ENCODE data around the gene NRIP1. TPM values are rescaled to one million over a fixed set of nuclear protein-coding genes. Genes with fewer than 3 reads are reported as not detected.

The NRIP1 gene
- polyA plus RNA-seq, 1 donor (not counting 4 experiments of a cell fraction or from before 2014, with no cell fraction given) = 25.5 TPM

- Histone ChIP-seq H3K9me1 (ENCODE audit: control insufficient read depth, extremely low read depth, insufficient read depth, low read length) (peaks cover 5% of the 10 kb centered on the region), H3K9ac (ENCODE audit: control insufficient read depth, extremely low read depth, insufficient read depth, low read length) (no peak overlapping the region)
Observed at GRCh38 chr21:15058854-15059263, 5.9 kb downstream of the NRIP1 start.

GRCh38 chr21:15057285-15057684 is 7.5 kb downstream of the NRIP1 start:
- no peaks in the 10 kb centered on the region for H3K27me3 ChIP-seq (ENCODE audit: control insufficient read depth, extremely low read depth, insufficient read depth, low read length)
- no peak overlapping the region for H3K9ac ChIP-seq (ENCODE audit: control insufficient read depth, extremely low read depth, insufficient read depth, low read length)
- peaks cover 23% of the 10 kb centered on the region for H3K4me1 ChIP-seq (ENCODE audit: control insufficient read depth, extremely low read depth, insufficient read depth, low read length)
- no peaks in the 10 kb centered on the region for H3K9me3 ChIP-seq (ENCODE audit: control insufficient read depth, low read depth, low read length)
- H3K4me2 ChIP-seq (ENCODE audit: control insufficient read depth, extremely low read depth, insufficient read depth, low read depth, low read length) = no peak overlapping the region
- dilution Hi-C loops (cut with MboI; ENCODE audit: extremely low pct_ligation_motif_present, low sequenced_read_pairs) = no loop called here
- FAIRE-seq (no peak), DNase-seq (ENCODE audit: low read depth, low spot score) (no peak)
- TF ChIP-seq EZH2 (IDR thresholded peaks at IDR 0.05; ENCODE audit: low read length) = no peak
- no peak for TF ChIP-seq CTCF (optimal IDR thresholded peaks at IDR 0.05 in 1 of 3, IDR thresholded peaks at IDR 0.05 in 1 of 3, conservative IDR thresholded peaks at IDR 0.05 in 1 of 3; ENCODE audit: extremely low read depth in 1 of 3, insufficient read depth in 2 of 3, low read length in 3 of 3)
- H3K36me3 ChIP-seq (ENCODE audit: control insufficient read depth in 2 of 2, extremely low read depth in 1 of 2, insufficient read depth in 2 of 2, low read length in 2 of 2) = peaks cover 0 to 1% of the 10 kb centered on the region in 2 experiments
- H3K79me2 ChIP-seq (ENCODE audit: control insufficient read depth, insufficient read depth, low read length) = peaks cover 100% of the 10 kb centered on the region
- H4K20me1 ChIP-seq (ENCODE audit: control insufficient read depth, extremely low read depth, insufficient read depth, low read length) = peaks cover 17% of the 10 kb centered on the region
- H2AFZ ChIP-seq (ENCODE audit: control insufficient read depth, low read length) = no peak overlapping the region
- no peak overlapping the region for H3K27ac ChIP-seq (ENCODE audit: control insufficient read depth, insufficient read depth, low read length)
- H3K9me1 ChIP-seq (ENCODE audit: control insufficient read depth, extremely low read depth, insufficient read depth, low read length) = peaks cover 5% of the 10 kb centered on the region
- H3K4me3 ChIP-seq (ENCODE audit: control insufficient read depth in 2 of 3, extremely low read depth in 1 of 3, insufficient read depth in 2 of 3, low read depth in 1 of 3, low read length in 3 of 3) = no peak overlapping the region

More at GRCh38 chr21:15058854-15059263, 5.9 kb downstream of the NRIP1 start:
- dilution Hi-C loops (cut with MboI; ENCODE audit: extremely low pct_ligation_motif_present, low sequenced_read_pairs) = no loop called here
- no peaks in the 10 kb centered on the region for H3K9me3 ChIP-seq (ENCODE audit: control insufficient read depth, low read depth, low read length)
- DNase-seq (ENCODE audit: low read depth, low spot score) (no peak), FAIRE-seq (no peak)
- peaks cover 17% of the 10 kb centered on the region for H4K20me1 ChIP-seq (ENCODE audit: control insufficient read depth, extremely low read depth, insufficient read depth, low read length)
- TF ChIP-seq CTCF (optimal IDR thresholded peaks at IDR 0.05 in 1 of 3, IDR thresholded peaks at IDR 0.05 in 1 of 3, conservative IDR thresholded peaks at IDR 0.05 in 1 of 3; ENCODE audit: extremely low read depth in 1 of 3, insufficient read depth in 2 of 3, low read length in 3 of 3) (no peak), EZH2 (IDR thresholded peaks at IDR 0.05; ENCODE audit: low read length) (no peak)
- H3K79me2 ChIP-seq (ENCODE audit: control insufficient read depth, insufficient read depth, low read length) = peaks cover 100% of the 10 kb centered on the region
- H3K27ac ChIP-seq (ENCODE audit: control insufficient read depth, insufficient read depth, low read length) = no peak overlapping the region
- H3K36me3 ChIP-seq (ENCODE audit: control insufficient read depth in 2 of 2, extremely low read depth in 1 of 2, insufficient read depth in 2 of 2, low read length in 2 of 2) = peaks cover 0 to 1% of the 10 kb centered on the region in 2 experiments
- no peak overlapping the region for H3K4me2 ChIP-seq (ENCODE audit: control insufficient read depth, extremely low read depth, insufficient read depth, low read depth, low read length)
- H3K4me1 ChIP-seq (ENCODE audit: control insufficient read depth, extremely low read depth, insufficient read depth, low read length) = peaks cover 23% of the 10 kb centered on the region
- H2AFZ ChIP-seq (ENCODE audit: control insufficient read depth, low read length) = no peak overlapping the region
- H3K4me3 ChIP-seq (ENCODE audit: control insufficient read depth in 2 of 3, extremely low read depth in 1 of 3, insufficient read depth in 2 of 3, low read depth in 1 of 3, low read length in 3 of 3) = no peak overlapping the region
- H3K27me3 ChIP-seq (ENCODE audit: control insufficient read depth, extremely low read depth, insufficient read depth, low read length) = no peaks in the 10 kb centered on the region
